HG02870 (cell line): ENCODE measurements around the gene EXOSC9.

Source experiments
- ATAC-seq: cut with Tn5 transposase; IDR thresholded peaks from one replicate; pipeline ENCODE4 v1.9.1; 2021; ENCODE audit warnings: mild to moderate bottlenecking, moderate library complexity; ENCODE audit not compliant: unreplicated experiment

Gene EXOSC9

GRCh38 chr4:121822796-121823504, 21.8 kb downstream of the EXOSC9 start:
- ATAC-seq: peak; percentile 38

- peak; percentile 88 for ATAC-seq
These were observed 22.5 kb downstream of the EXOSC9 start, which contains the start of gene CCNA2 for GRCh38 chr4:121823505-121824170. TSS of gene CCNA2 (minus strand) at chr4:121823883. CDS start at chr4:121823628, 255 bp downstream.

- ATAC-seq: no peak
These were observed 23.0 kb downstream of the EXOSC9 start for GRCh38 chr4:121824171-121824527.

- no peak for ATAC-seq
These were observed 23.8 kb downstream of the EXOSC9 start for GRCh38 chr4:121824950-121825349.

GRCh38 chr4:121827853-121828252, 26.7 kb downstream of the EXOSC9 start:
- no peak for ATAC-seq

- no peak for ATAC-seq
These were observed 28.4 kb downstream of the EXOSC9 start for GRCh38 chr4:121829511-121829910.

- no peak for ATAC-seq
These were observed 37.0 kb downstream of the EXOSC9 start for GRCh38 chr4:121838136-121838535.

GRCh38 chr4:121842862-121843261, 41.7 kb downstream of the EXOSC9 start:
- ATAC-seq: no peak

- ATAC-seq: no peak
These were observed 45.5 kb downstream of the EXOSC9 start for GRCh38 chr4:121846662-121847061.

- ATAC-seq: no peak
These were observed 50.2 kb downstream of the EXOSC9 start for GRCh38 chr4:121851354-121851753.

- no peak for ATAC-seq
These were observed 59.0 kb downstream of the EXOSC9 start for GRCh38 chr4:121860121-121860520.

- no peak for ATAC-seq
These were observed 60.3 kb downstream of the EXOSC9 start for GRCh38 chr4:121861426-121861825.

- no peak for ATAC-seq
These were observed 62.7 kb downstream of the EXOSC9 start for GRCh38 chr4:121863799-121864198.
